PC-3 (cell line): ENCODE results near the gene RAI1. TPM values are rescaled to one million over a fixed set of nuclear protein-coding genes. Genes with fewer than 3 reads are reported as not detected.

Experiments used
- ATAC-seq: fragments of 200-7000 bp; cut with Tn5 transposase; 2 replicates; pipeline ENCODE4 v1.9.1; 2020; ENCODE audit warnings: mild to moderate bottlenecking, moderate library complexity
- BruUV-seq: library from RNA; stranded (reverse); fragments of 400-500 nt; replicated peaks from 2 replicates; lab custom pipeline; 2021; lab: Mats Ljungman, UMichigan
- CTCF ChIA-PET: fragments of 300-600 bp; sonication (Branson Sonifier 250); formaldehyde crosslinking; loops from one replicate; lab custom pipeline; 2022; ENCODE audit warnings: antibody characterized with exemption; lab: Charles Lee
- POLR2A ChIA-PET: fragments of 300-600 bp; sonication (Branson Sonifier 250); formaldehyde crosslinking; loops from one replicate; lab custom pipeline; 2022; ENCODE audit warnings: antibody characterized with exemption; ENCODE audit not compliant: unreplicated experiment; lab: Charles Lee
- DNase-seq: peaks from one replicate; pipeline ENCODE4 v3.0.0-alpha.2; 2015
- H2AFZ ChIP-seq: fragments of 300-600 bp; sonication (generic); 2 replicates; pipeline ENCODE4 v1.6.0; 2016; ENCODE audit warnings: antibody characterized with exemption, low read length
- H3F3A ChIP-seq: fragments of 300-600 bp; sonication (generic); one replicate; pipeline ENCODE4 v1.6.0; 2017; ENCODE audit warnings: antibody characterized with exemption, low read length, control low read depth, mild to moderate bottlenecking; ENCODE audit not compliant: unreplicated experiment
- H3K27ac ChIP-seq: fragments of 300-600 bp; sonication (generic); 2 replicates; pipeline ENCODE4 v1.5.1; 2016; ENCODE audit warnings: mild to moderate bottlenecking, low read length
- H3K27me3 ChIP-seq: fragments of 300-600 bp; sonication (generic); 2 replicates; pipeline ENCODE4 v1.6.1; 2016; ENCODE audit warnings: low read length, mixed read lengths
- H3K36me3 ChIP-seq: fragments of 300-600 bp; sonication (generic); 2 replicates; pipeline ENCODE4 v1.6.1; 2016; ENCODE audit warnings: low read depth, mixed run types, low read length, mixed read lengths
- H3K4me1 ChIP-seq: fragments of 300-600 bp; sonication (generic); 2 replicates; pipeline ENCODE4 v1.5.1; 2016; ENCODE audit warnings: low read length; ENCODE audit not compliant: insufficient read depth
- H3K4me2 ChIP-seq: fragments of 300-600 bp; sonication (generic); 2 replicates; pipeline ENCODE4 v1.6.0; 2016; ENCODE audit warnings: low read length
- H3K4me3 ChIP-seq: fragments of 300-600 bp; sonication (generic); 2 replicates; pipeline ENCODE4 v1.5.1; 2016; ENCODE audit warnings: mild to moderate bottlenecking, low read length, mixed read lengths
- H3K79me2 ChIP-seq: fragments of 300-600 bp; sonication (generic); 2 replicates; pipeline ENCODE4 v1.6.1; 2017; ENCODE audit warnings: low read length, mixed read lengths
- H3K9ac ChIP-seq: fragments of 300-600 bp; sonication (generic); 2 replicates; pipeline ENCODE4 v1.6.0; 2016; ENCODE audit warnings: mild to moderate bottlenecking, low read length
- H3K9me2 ChIP-seq: fragments of 300-600 bp; sonication (generic); replicated peaks from 2 replicates; pipeline ENCODE4 v1.6.1; 2016; ENCODE audit warnings: mixed run types, low read length, mixed read lengths
- H3K9me3 ChIP-seq: fragments of 300-600 bp; sonication (generic); 2 replicates; pipeline ENCODE4 v1.6.1; 2016; ENCODE audit warnings: low read length, mixed read lengths
- H4K20me1 ChIP-seq: fragments of 300-600 bp; sonication (generic); 2 replicates; pipeline ENCODE4 v1.6.1; 2016; ENCODE audit warnings: low read length, mixed read lengths
- EZH2 ChIP-seq: fragments of 300-600 bp; sonication (generic); IDR thresholded peaks from one replicate; pipeline ENCODE4 v1.6.1; 2017; ENCODE audit warnings: antibody characterized with exemption, mild to moderate bottlenecking, low read length; ENCODE audit not compliant: unreplicated experiment
- EZH2phosphoT487 ChIP-seq: fragments of 300-600 bp; sonication (generic); IDR thresholded peaks from 2 replicates; pipeline ENCODE4 v1.6.1; 2018; ENCODE audit warnings: mild to moderate bottlenecking, antibody characterized with exemption, low read length, borderline replicate concordance
- intact Hi-C: fragments of 100-400 bp; cut with micrococcal nuclease; formaldehyde crosslinking; loops from 2 replicates; pipeline ENCODE4 v1.9.0; 2023
- total RNA-seq: library from RNA; depleted of rRNA; stranded (reverse); fragments of >200 nt; gene quantifications from 2 replicates; pipeline ENCODE4 v1.2.3, GENCODE V29; 2014
- TF ChIP-seq, protein P1 (sequence below): fragments of 300-600 bp; sonication (generic); conservative IDR thresholded peaks from 2 replicates; pipeline ENCODE4 v1.5.1; 2017; ENCODE audit warnings: antibody characterized with exemption, low read depth, mild to moderate bottlenecking, low read length

Gene RAI1
- total RNA-seq, 1 experiment from 2014 or later: 33.0 TPM

DNA sequence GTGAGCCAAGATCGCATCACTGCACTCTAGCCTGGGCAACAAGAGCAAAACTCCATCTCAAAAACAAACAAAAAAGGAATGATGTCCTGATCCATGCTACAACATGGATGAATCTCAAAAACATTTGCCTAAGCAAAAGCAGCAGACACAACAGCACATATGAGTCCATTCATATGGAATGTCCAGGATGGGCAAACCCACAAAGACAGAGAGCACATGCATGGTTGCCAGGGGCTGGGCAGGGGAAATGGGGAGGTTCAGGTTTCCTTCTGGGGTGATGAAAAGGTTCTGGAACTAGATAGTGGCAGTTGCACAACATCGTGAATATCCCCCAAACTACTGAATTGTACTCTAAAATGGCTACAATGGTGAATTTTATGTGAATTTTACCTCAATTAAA lies 35.3 kb upstream of the RAI1 start:
- ATAC-seq: no peak
- CTCF ChIA-PET: no interaction called here
- POLR2A ChIA-PET: no interaction called here

DNA sequence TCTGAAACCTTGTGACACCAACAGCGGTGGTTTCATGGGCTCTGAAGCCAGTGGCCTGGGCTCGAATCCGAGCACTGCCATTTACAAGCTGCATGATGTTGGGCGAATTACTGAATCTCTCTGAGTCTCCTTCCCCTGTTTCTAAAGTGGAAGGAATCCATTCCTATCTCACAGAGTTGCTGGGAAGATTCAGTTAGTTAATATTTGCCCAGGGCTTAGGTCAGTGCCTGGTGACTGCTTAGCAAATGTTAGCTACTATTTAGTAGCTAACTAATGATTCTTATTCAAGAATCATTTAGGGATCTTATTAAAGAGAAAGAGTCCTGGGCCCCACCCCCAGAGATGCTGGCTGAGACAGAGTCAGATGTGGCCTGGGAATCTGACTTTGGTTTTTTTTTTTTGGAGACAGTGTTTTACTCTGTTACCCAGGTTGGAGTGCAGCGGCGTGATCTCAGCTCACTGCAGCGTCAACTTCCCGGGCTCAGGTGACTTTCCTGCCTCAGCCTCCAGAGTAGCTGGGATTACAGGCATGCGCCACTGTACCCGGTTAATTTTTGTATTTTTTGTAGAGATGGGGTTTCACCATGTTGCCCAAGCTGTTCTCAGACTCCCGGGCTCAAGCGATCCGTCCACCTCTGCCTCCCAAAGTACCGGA lies 33.6 kb upstream of the RAI1 start:
- no peaks in the 10 kb centered on the region for H3K9me3 ChIP-seq
- intact Hi-C loops: no loop called here
- no peaks in the 10 kb centered on the region for H3K9me2 ChIP-seq
- H2AFZ ChIP-seq: no peak overlapping the region
- no peak overlapping the region for H3K27ac ChIP-seq
- H3K4me2 ChIP-seq: no peak overlapping the region
- H3K36me3 ChIP-seq: no peaks in the 10 kb centered on the region
- CTCF ChIA-PET: interaction anchor here (0.6 kb wide), 1 partner anchor 48 kb away, joined by 3 read pairs; no protein-coding TSS in a partner anchor
- no peaks in the 10 kb centered on the region for H3K27me3 ChIP-seq
- TF ChIP-seq EZH2 (no peak), EZH2phosphoT487 (no peak)
- TF ChIP-seq, protein P1, sequence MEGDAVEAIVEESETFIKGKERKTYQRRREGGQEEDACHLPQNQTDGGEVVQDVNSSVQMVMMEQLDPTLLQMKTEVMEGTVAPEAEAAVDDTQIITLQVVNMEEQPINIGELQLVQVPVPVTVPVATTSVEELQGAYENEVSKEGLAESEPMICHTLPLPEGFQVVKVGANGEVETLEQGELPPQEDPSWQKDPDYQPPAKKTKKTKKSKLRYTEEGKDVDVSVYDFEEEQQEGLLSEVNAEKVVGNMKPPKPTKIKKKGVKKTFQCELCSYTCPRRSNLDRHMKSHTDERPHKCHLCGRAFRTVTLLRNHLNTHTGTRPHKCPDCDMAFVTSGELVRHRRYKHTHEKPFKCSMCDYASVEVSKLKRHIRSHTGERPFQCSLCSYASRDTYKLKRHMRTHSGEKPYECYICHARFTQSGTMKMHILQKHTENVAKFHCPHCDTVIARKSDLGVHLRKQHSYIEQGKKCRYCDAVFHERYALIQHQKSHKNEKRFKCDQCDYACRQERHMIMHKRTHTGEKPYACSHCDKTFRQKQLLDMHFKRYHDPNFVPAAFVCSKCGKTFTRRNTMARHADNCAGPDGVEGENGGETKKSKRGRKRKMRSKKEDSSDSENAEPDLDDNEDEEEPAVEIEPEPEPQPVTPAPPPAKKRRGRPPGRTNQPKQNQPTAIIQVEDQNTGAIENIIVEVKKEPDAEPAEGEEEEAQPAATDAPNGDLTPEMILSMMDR: no peak
- no peak for DNase-seq
- no peak for ATAC-seq
- no peaks in the 10 kb centered on the region for H3F3A ChIP-seq
- H3K79me2 ChIP-seq: no peaks in the 10 kb centered on the region
- no peaks in the 10 kb centered on the region for H4K20me1 ChIP-seq
- no peaks in the 10 kb centered on the region for H3K4me1 ChIP-seq
- no peak overlapping the region for H3K9ac ChIP-seq
- no peak overlapping the region for H3K4me3 ChIP-seq
- BruUV-seq: no TSS peak
- POLR2A ChIA-PET: no interaction called here

More for the DNA sequence above, 35.3 kb upstream of the RAI1 start:
- H3K36me3 ChIP-seq: no peaks in the 10 kb centered on the region
- no peaks in the 10 kb centered on the region for H3K4me1 ChIP-seq
- no peak overlapping the region for H3K27ac ChIP-seq
- no TSS peak for BruUV-seq
- H4K20me1 ChIP-seq: no peaks in the 10 kb centered on the region
- no peak for DNase-seq
- H3K4me2 ChIP-seq: no peak overlapping the region
- H3K9me2 ChIP-seq: no peaks in the 10 kb centered on the region
- no peaks in the 10 kb centered on the region for H3K79me2 ChIP-seq
- H2AFZ ChIP-seq: no peak overlapping the region
- H3K9ac ChIP-seq: no peak overlapping the region
- no peaks in the 10 kb centered on the region for H3K9me3 ChIP-seq
- intact Hi-C loops: no loop called here
- H3K4me3 ChIP-seq: no peak overlapping the region
- H3K27me3 ChIP-seq: no peaks in the 10 kb centered on the region
- H3F3A ChIP-seq: no peaks in the 10 kb centered on the region
- TF ChIP-seq, protein P1: no peak
- TF ChIP-seq EZH2 (no peak), EZH2phosphoT487 (no peak)

DNA sequence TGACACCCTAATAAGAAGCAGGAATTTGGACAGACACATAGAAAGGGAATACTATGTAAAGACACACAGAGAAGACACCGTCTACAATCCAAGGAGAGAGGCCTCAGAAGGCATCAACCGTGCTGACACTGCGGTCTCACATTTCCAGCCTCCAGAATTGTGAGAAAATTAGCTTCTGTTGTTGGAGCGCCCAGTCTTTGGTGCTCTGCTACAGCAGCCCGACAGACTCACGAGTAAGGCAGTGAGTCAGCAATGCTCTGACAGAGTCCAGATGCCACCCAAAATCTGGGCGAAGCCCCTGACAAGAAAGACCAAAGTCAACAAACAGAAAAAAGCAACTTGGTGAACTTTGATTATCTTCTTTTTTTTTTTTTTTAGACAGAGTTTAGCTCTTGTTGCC lies 32.5 kb upstream of the RAI1 start:
- Histone ChIP-seq H3K9me3 (no peaks in the 10 kb centered on the region), H3K9me2 (no peaks in the 10 kb centered on the region), H2AFZ (no peak overlapping the region), H3K4me3 (no peak overlapping the region), H3K27me3 (no peaks in the 10 kb centered on the region), H4K20me1 (no peaks in the 10 kb centered on the region), H3K79me2 (no peaks in the 10 kb centered on the region), H3K9ac (no peak overlapping the region), H3K36me3 (no peaks in the 10 kb centered on the region), H3K4me1 (no peaks in the 10 kb centered on the region), H3F3A (no peaks in the 10 kb centered on the region), H3K27ac (no peak overlapping the region), H3K4me2 (no peak overlapping the region)
- ChIA-PET CTCF (interaction anchor here (0.7 kb wide), 1 partner anchor 17 kb away, joined by 3 read pairs; no protein-coding TSS in a partner anchor), POLR2A (no interaction called here)
- no TSS peak for BruUV-seq
- ATAC-seq (no peak), DNase-seq (no peak)
- intact Hi-C loops: no loop called here
- TF ChIP-seq EZH2phosphoT487 (no peak), EZH2 (no peak)
- TF ChIP-seq, protein P1: no peak
